NCI-H510A (cell line): Measurements from ENCODE around the gene LRFN4.

Source experiments
- DNase-seq: peaks from one replicate; lab custom pipeline; 2025; lab: John Stamatoyannopoulos, UW

The LRFN4 gene

GRCh38 chr11:66889960-66890359, 33.1 kb downstream of the LRFN4 start:
- DNase-seq: no peak

- no peak for DNase-seq
Observed at GRCh38 chr11:66891851-66892660, 35.2 kb downstream of the LRFN4 start.

GRCh38 chr11:66892911-66893310, 36.0 kb downstream of the LRFN4 start:
- DNase-seq: no peak

GRCh38 chr11:66894141-66894540, 37.3 kb downstream of the LRFN4 start:
- peak; percentile 15 for DNase-seq

GRCh38 chr11:66901964-66902390, 45.1 kb downstream of the LRFN4 start:
- no peak for DNase-seq

GRCh38 chr11:66902486-66903177, 45.8 kb downstream of the LRFN4 start:
- no peak for DNase-seq

- no peak for DNase-seq
Observed at GRCh38 chr11:66904055-66904454, 47.2 kb downstream of the LRFN4 start.

GRCh38 chr11:66904561-66904960, 47.7 kb downstream of the LRFN4 start:
- DNase-seq: no peak

GRCh38 chr11:66904981-66905521, 48.2 kb downstream of the LRFN4 start:
- DNase-seq: peak; percentile 12

GRCh38 chr11:66905631-66906030, 48.8 kb downstream of the LRFN4 start:
- no peak for DNase-seq

GRCh38 chr11:66906061-66906733, 49.3 kb downstream of the LRFN4 start:
- no peak for DNase-seq

- no peak for DNase-seq
Observed at GRCh38 chr11:66907751-66908630, 51.1 kb downstream of the LRFN4 start.

- DNase-seq: no peak
Observed at GRCh38 chr11:66909181-66909580, 52.3 kb downstream of the LRFN4 start.

GRCh38 chr11:66910016-66910415, 53.2 kb downstream of the LRFN4 start:
- no peak for DNase-seq
